A204.1 (cell line): ENCODE measurements around the gene SNAP91.
"Not testable (repeated sequence)": the region's sequence is repeated elsewhere in the genome, so short reads cannot be mapped to it uniquely, and the experiment has no call there.

Source experiments
- FAIRE-seq: peaks from 2 replicates; lab custom pipeline; 2012; peaks lifted over from hg19 to GRCh38; lab: Jason Lieb, UNC

SNAP91 gene, protein sequence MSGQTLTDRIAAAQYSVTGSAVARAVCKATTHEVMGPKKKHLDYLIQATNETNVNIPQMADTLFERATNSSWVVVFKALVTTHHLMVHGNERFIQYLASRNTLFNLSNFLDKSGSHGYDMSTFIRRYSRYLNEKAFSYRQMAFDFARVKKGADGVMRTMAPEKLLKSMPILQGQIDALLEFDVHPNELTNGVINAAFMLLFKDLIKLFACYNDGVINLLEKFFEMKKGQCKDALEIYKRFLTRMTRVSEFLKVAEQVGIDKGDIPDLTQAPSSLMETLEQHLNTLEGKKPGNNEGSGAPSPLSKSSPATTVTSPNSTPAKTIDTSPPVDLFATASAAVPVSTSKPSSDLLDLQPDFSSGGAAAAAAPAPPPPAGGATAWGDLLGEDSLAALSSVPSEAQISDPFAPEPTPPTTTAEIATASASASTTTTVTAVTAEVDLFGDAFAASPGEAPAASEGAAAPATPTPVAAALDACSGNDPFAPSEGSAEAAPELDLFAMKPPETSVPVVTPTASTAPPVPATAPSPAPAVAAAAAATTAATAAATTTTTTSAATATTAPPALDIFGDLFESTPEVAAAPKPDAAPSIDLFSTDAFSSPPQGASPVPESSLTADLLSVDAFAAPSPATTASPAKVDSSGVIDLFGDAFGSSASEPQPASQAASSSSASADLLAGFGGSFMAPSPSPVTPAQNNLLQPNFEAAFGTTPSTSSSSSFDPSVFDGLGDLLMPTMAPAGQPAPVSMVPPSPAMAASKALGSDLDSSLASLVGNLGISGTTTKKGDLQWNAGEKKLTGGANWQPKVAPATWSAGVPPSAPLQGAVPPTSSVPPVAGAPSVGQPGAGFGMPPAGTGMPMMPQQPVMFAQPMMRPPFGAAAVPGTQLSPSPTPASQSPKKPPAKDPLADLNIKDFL

DNA sequence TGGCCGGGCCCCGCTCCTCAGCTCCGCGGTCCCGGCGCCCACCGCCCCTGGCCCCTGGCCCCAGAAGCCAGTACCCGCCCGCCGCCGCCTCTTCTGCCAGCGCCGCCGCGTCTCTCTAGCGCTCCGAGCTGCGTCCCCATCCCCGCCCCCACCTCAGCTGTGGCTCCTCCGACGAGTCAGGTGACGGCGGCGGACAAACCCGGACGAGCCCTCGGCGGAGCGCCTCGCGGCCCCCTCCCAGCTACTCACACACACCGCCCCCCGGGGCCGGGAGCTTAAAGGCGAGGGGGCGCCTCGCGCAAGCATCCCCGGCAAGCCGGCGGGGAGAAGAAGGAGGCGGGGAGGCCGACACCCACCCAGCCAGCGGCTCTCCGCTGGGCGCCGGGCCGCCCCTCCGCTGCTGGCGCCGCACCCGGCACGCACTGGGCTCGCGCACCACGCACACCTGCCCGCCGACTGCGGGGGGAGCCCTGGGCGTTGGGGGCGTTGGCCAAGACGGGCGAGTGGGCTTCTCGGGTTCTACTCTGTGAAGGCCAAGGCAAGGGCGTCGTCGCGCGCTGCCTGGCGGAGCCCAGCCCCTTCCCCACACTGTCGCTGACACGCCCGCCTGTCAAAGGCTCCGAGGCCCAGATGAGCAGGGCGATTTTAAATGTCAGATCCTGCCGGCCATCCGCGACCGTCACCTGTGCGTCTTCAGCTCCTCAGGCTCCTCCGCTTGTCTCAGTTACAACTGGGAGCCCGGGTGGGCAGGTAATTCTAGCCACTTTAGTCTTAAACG is at the start of gene SNAP91:
TSS of gene SNAP91 (minus strand) at position 132 of the 778 bp plus-strand sequence. CDS start 1,174 bp downstream, outside the sequence.
- FAIRE-seq = no peak

DNA sequence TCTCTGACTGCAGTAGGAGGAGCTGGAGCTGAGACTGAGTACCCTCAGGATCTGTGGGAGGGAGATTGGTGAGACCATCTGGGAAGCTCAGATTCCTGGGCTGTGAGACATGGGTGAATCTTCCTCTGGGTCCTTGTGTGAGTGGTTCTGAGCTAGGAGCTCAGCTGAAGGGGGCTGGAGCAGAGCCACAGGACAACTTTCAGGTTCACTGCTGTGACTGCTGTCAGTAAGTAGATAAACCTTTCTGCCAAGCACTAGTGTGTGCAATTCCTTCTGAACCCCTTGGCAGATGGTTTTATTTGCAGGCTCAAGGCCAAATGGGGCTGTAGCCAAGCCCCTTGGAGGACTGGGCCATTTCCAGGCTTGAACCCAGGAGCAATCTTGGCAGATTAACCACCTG is 49.6 kb upstream of the SNAP91 start:
- no peak for FAIRE-seq

DNA sequence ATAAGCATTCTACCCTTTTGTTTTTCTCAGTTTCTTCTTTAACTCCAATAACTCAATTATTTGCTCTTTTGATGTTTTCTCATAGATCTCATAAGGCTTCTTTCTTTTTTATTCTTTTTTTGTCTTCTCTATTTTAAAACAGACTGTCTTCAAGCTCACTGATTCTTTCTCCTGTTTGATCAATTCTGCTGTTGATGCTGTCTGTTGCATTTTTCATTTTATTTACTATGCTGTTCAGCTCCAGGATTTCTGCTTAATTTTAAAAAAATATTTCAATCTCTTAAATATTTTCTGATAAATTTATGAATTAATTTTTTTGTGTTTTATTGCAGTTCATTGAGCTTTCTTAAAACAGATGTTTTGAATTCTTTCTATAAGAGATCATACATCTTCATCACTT is 48.1 kb upstream of the SNAP91 start:
- no peak for FAIRE-seq

DNA sequence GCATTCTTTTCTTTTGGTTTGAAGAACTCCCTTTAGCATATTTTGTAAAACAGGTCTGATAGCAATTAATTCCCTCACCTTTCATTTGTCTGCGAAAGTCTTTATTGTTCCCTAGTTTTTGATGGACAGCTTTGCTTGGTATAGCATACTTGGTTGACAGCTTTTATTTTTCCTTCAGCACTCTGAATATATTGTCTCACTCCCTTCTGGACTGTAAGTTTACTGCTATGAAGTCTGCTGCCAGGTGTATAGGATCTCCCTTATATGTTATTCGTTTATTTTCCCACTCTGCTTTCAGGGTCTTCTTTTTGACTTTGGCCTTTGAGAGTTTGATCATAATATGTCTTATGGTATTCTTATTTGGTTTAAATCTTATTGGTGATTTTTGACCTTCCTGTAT is 47.7 kb upstream of the SNAP91 start:
- FAIRE-seq = no peak

DNA sequence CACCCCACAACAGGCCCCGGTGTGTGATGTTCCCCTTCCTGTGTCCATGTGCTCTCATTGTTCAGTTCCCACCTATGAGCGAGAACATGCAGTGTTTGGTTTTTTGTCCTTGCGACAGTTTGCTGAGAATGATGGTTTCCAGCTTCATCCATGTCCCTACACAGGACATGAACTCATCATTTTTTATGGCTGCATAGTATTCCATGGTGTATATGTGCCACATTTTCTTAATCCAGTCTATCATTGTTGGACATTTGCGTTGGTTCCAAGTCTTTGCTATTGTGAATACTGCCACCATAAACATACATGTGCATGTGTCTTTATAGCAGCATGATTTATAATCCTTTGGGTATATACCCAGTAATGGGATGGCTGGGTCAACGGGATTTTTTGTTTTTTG is 43.5 kb upstream of the SNAP91 start:
- not testable (repeated sequence) for FAIRE-seq

DNA sequence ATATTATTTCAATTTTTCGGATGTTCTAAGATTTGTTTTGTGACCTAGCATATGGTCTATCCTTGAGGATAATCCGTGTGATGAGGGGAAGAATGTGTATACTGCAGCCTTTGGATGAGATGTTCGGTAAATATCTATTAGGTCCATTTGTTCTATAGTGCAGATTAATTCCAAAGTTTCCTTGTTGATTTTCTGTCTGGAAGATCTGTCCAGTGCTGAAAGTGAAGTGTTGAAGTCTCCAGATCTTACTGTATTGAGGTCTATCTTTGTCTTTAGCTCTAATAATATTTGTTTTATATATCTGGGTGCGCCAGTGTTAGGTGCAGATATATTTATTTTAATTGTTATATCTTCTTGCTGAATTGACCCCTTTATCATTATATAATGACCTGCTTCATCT is 32.2 kb upstream of the SNAP91 start:
- FAIRE-seq = no peak

DNA sequence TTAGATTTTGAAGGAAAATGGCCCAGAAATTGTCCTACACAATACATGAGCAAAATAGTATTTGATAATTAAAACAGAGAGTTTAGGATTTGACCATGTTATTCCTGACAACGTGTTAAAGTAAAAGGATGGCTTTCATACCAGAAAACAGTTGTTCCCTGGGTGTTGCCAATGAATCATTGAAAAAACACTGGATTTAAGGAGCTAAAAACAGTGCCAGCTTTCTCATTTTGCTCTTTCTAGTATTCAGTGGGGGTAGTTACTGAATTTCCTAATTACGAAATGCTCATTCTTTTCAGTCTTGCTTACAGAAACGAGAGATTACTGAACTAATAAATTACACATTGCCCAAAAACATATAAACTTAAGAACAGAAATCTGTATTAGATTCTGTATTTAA is 26.6 kb upstream of the SNAP91 start:
- no peak for FAIRE-seq

DNA sequence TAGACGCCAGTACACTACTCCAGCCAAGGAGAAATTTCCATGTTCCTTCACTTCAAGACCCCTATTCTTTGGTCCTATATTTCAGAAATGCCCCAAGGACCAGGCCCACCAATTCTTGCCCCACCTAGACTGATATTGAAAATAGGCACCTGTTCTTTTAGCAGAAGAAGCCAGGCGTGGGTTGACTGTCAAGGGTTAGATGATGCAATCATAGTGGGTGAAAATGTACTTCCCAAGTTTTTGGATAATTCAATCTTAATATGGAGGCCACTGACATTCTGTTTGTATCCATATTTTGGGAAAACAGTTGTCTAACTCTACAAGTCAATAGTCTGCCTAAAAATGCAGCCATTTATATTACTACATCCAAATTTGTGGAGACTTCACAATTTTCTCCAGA is 21.0 kb upstream of the SNAP91 start:
- no peak for FAIRE-seq

DNA sequence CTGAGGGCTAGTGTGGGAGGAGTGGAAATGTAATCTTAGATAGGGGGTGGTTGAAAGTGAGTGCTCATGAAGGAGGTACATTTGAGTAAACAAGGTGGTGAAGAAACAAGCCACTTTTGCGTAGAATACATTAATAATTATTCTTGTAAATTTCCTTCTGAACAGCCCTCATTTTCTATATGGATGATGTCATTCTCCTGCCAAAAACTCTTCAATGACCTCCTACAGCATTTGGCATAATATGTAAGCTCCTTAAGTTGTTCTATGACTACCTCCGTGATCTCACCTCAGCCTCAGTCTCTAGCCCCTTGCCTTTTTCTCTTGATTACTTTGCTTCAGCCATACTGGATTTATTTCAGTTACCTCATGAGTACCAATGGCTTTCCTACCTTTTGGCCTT is 14.0 kb upstream of the SNAP91 start:
- no peak for FAIRE-seq

DNA sequence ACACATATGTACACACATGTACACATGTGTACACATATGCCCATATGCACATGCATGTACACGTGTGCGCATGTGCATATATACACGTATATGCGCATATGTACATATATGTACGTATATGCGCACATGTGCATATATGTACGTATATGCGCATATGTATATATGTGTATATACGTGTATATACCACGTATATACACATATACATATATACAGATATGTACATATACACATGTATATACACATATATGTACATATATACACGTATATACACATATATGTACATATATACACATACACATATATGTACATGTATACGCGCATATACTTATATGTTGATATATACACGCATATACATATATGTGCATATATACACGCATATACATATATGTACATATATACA is 8.9 kb upstream of the SNAP91 start:
- peak; percentile 43 for FAIRE-seq

DNA sequence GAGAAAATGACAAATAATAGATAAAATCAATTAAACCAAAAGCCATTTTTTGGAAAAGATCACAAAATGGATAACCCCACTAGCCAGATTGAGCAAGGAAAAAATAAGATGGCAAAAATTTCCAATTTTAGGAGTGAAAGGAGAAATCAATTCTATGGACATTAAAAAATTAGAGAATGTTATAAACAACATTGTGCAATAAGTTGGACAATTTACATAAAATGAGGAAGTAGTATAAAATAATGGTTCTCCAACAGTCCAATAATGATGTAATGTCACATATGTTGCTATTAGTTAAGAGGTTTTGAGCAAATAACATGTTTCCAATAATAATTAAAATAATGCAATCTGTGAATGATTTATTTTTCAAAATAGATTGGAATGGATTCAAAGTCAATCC is 3.1 kb upstream of the SNAP91 start:
- no peak for FAIRE-seq

DNA sequence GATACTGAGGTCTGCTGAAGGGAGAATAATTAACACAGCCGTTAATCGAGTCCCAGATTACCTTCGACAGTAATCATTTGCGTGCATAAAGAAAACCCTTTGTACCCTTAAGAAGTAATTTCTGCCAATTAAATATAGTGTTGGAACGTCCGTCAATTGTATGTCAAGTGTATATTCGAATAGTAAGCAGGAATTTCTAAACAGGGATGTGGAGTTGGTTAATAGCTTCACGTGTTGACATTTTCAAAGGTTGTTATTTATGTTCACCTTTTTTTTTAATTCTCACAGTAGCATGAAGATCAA is 798 bp upstream of the SNAP91 start:
- FAIRE-seq = no peak

DNA sequence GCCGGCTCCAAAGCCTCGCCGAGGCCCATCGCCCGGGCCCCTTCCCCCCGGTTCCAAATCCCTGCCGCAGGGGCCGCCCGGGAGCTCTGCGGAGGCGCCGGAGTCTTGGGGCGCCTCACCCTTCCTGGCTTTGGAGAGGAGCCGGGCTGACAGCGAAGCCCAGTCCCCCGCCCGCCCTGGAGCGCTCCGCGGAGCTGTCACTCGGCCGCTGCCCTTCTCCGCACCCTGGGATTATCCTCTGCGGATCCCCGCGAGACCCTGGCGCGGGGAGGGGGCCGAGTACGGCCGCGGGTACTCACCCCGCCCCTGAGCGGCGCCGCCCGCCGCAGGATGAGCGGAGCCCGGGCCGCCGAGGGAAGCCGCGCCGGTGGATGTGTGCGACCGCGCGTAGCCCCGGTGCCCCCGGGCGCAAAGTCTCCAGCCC is 343 bp downstream of the SNAP91 start:
- FAIRE-seq = no peak

DNA sequence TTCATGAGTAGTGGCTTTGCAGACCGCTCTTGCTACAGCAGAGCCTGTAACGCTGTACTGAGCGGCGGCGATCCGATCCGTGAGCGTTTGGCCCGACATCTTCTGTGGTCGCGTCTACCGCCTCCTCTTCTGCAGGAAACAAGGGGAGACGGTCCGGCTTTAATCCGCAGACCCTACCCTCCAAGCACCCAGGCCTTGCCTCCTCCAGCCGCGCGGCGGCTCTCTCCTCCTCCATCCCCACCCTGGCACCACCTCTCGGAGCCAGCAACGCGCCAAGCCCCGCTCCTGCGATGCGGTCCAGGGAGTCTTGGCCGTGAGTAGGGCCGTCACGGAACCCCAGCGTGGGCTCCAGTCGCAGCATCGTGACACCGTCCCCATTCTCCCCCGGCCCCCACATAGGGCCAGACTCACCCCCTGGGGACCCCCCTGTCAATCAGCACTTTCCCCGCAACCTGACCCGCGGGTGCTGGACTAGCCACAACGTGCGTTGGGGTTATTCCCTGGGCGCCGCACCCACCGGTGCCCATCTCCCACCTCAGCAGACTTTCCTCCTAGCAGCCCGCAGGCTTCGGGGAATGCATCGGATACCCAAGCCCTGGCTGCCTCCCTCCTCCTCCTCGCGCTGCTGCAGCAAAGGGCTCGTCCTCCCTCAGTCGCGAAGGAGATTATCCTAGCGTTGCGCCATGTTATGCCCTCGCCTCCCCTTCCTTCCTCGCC is 914 bp downstream of the SNAP91 start:
- FAIRE-seq = no peak

DNA sequence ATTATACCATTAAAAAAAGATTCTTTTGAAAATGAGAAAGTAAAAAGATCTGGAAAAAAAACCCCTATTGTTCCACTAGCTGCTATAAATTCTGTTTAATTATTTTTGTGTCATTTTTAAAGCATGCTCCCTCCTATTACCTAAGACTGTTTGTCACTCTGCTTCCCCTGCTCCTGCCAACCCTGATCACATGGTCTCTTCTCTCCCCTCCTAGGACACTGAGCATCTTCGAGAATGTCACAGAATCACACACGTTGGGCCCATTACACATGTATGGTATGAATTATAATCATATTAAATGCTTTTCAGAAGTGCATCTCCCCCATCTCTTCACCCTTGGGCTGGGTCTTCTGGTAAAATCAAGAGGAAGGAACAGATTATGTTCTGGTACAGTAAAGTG is 6.2 kb downstream of the SNAP91 start:
- no peak for FAIRE-seq

DNA sequence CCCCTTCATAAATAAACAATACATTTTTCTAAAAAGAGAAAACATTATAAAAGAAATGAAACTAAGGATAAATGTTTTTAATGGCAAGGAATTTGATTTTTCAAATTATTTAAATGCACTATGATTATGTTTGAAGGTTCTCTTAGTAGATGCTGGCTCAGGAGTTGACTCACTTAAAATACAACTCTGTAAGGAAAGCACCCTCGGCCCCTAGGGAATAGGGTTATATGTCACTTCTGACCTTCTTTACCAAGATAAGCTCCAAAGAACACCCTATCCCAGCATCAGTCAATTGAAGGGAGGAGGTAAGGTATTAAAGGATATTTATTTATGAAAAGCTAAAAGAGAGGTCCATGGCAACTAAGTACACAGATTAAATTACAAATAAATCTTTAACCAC is 6.8 kb downstream of the SNAP91 start:
- no peak for FAIRE-seq

DNA sequence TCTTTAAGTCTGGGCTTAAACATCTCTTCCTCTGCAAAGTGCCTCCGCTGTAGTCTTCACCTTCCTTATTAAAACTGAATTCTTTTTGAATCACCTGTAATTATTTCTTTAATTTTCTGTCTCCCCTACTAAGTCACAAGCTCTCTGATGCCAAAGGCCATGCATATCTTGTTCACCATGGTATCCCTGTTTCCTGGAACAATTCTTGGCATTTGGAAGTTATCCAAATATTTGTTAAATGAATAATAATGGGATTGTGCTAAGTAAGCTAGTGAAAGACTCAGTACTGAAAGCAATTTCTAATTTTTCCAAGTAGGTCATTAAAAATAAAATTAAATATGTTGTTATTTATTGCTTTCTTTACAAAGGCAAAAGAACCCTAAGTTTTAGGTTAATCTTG is 12.2 kb downstream of the SNAP91 start:
- FAIRE-seq = no peak

DNA sequence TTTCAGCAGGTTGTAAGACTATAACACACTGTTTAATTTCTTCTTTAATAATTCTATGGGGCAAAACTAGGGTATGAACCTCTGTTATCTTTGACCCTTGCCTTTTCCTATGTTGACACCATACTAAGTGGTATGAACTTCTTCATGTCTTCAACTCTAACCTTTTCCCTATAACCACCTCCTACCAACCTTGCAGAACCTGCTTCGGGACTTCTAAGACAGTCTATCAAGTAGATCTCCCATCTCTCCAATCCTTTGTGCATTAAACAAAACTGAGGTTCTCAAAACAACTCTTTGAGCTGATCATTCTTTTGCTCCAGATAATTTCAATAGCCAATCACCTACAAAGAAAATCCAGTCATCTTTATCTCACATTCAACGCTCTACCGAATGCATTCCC is 23.4 kb downstream of the SNAP91 start:
- no peak for FAIRE-seq

DNA sequence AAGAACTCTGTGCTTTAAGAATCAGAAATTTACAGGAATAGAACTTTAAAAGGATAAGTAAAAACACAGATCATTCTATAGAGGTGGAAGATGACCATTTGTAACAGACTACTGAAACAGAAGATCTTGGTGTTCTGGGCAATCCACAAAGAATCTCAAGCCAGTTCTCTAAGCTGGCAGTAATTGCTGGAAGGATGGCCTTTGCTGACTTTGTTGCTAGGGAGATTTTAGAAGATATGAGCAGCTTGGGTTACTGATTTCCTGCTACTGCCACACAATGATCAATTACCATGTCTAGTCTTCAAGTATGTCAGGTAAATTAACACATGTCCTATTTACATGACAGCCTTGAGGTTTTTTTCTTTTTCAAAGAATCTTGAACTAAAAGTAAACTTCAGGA is 31.1 kb downstream of the SNAP91 start:
- FAIRE-seq = no peak

DNA sequence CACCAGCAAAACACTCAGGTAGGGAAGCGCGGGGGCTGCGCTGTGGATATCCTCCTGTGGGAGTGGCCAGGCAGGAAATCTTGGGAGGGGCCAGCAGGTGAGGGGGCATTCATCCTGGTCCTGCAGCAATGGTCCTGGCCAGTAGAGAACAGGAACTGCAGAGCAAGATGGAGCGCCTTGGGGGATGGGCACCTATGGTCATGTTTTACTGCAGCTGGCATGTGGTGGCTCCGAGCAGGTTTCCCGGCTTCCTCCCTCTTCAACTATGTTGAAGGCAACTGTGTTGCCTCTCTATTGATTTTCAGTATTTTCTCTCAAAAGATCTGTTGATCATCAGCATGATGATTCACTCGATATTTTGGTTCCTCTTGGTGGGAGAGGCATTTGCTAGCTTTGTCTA is 70.9 kb downstream of the SNAP91 start:
- FAIRE-seq = no peak

DNA sequence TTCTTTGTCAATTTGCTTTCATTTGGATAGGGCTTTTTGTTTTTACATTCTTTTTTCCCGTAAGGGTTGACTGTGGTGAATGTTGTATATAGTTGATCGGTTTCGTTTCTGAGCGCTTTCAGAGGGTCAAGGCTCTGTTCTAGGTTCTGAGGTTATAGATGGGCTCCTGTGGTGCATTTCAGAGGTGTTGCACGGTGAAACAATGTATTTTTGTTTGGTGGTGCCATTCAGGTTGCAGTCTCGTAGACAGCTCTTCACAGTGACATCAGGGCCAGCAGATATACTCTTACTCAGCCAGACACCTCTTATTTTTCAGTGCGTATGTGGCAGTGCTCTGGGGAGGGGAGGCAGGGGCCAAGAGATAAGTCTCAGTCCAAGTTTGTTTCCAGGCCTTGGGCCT is 72.1 kb downstream of the SNAP91 start:
- no peak for FAIRE-seq

DNA sequence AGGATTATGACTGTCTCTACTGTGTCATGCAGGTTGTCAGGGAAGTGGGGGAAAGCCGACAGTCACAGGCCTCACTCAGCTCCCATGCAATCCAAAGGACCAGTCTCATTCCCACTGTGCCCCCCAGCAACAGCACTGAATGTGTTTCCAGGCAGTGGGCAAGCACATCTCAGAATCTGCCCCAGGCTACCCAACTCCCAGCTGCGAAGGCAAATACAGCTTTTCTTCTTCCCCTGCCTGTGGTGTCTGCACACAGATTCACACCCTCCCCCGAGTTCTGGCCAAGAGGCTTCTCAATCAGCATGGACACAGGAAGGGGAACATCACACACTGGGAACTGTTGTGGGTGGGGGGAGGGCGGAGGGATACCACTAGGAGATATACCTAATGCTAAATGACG is 75.3 kb downstream of the SNAP91 start:
- no peak for FAIRE-seq
